Fibroblast of lung (primary cell): Measurements from ENCODE around the gene ADAM29.

Experiments
- CTCF ChIP-seq, 2 donors: IDR thresholded peaks in 1 of 2; conservative IDR thresholded peaks in 1 of 2; 1 replicate in 1 of 2; 2 replicates in 1 of 2; pipeline ENCODE4 v1.5.1; 2011 to 2012; ENCODE audit warnings: low read length in 2 of 2, control low read depth in 1 of 2, inconsistent platforms in 1 of 2, low read depth in 1 of 2, mild to moderate bottlenecking in 1 of 2
- EZH2 ChIP-seq: IDR thresholded peaks from 2 replicates; pipeline ENCODE4 v1.5.1; 2012; ENCODE audit warnings: low read length, control low read depth, mild to moderate bottlenecking; ENCODE audit errors: missing control alignments

GRCh38 chr4:174948826-174949225, 30.7 kb downstream of the ADAM29 start:
- no peak for TF ChIP-seq CTCF (conservative IDR thresholded peaks at IDR 0.05 in 1 of 2, IDR thresholded peaks at IDR 0.05 in 1 of 2; ENCODE audit: low read depth in 1 of 2, low read length in 2 of 2)
- TF ChIP-seq EZH2 = no peak
